ENCODE results near the gene NHLRC4. TPM values are rescaled to one million over a fixed set of nuclear protein-coding genes. Genes with fewer than 3 reads are reported as not detected.

Gene NHLRC4
- polyA plus RNA-seq, 1 donor (not counting 4 experiments of a cell fraction or from before 2014, with no cell fraction given): 0.10 TPM

DNA sequence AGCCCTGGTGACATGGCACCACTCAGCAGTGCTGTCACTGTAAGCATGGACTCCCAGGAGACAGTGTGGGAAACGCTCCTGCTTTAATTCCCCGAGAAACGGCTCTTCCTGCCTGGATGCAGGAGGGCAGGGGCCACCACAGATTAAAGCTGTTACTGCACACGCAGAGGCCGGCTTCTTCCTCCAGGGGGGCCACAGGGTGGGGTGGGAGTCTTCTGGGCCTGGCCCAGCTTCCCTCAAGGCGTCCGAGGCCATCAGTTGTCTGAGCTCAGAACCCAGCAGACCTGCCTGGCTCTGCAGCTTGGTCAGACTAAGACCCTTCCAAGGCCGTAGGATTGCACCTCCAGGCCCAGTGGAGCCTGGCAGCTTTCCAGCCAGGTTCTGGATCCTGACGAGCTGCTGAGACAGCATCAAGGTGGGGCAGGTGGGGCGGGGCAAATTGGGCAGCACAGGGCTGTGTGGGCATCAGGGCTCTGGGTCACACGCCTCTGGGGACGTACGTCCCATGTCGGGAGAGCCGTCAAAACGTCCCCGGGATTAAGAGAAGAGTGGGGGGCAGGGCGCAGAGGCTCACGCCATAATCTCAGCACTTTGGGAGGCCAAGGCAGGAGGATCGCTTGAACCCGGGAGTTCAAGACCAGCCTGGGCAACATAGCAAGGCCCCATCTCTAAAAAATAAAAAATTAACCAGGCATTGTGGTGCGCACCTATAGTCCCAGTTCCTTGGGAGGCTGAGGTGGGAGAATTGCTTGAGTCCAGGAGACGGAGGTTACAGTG lies 44.3 kb upstream of the NHLRC4 start:
- Histone ChIP-seq H4K20me1 (ENCODE audit: control insufficient read depth, extremely low read depth, insufficient read depth, low read length) (peaks cover 9% of the 10 kb centered on the region), H3K9ac (ENCODE audit: control insufficient read depth, extremely low read depth, insufficient read depth, low read length) (no peak overlapping the region), H3K27me3 (ENCODE audit: control insufficient read depth, extremely low read depth, insufficient read depth, low read length) (no peaks in the 10 kb centered on the region), H3K9me1 (ENCODE audit: control insufficient read depth, extremely low read depth, insufficient read depth, low read length) (peaks cover 4% of the 10 kb centered on the region), H3K4me3 (ENCODE audit: control insufficient read depth in 2 of 3, extremely low read depth in 1 of 3, insufficient read depth in 2 of 3, low read depth in 1 of 3, low read length in 3 of 3) (no peak overlapping the region), H2AFZ (ENCODE audit: control insufficient read depth, low read length) (no peak overlapping the region), H3K79me2 (ENCODE audit: control insufficient read depth, insufficient read depth, low read length) (peaks cover 24% of the 10 kb centered on the region), H3K9me3 (ENCODE audit: control insufficient read depth, low read depth, low read length) (no peaks in the 10 kb centered on the region), H3K36me3 (ENCODE audit: control insufficient read depth in 2 of 2, extremely low read depth in 1 of 2, insufficient read depth in 2 of 2, low read length in 2 of 2) (peaks cover 6 to 15% of the 10 kb centered on the region in 2 experiments), H3K27ac (ENCODE audit: control insufficient read depth, insufficient read depth, low read length) (no peak overlapping the region), H3K4me2 (ENCODE audit: control insufficient read depth, extremely low read depth, insufficient read depth, low read depth, low read length) (no peak overlapping the region), H3K4me1 (ENCODE audit: control insufficient read depth, extremely low read depth, insufficient read depth, low read length) (peaks cover 29% of the 10 kb centered on the region)
- FAIRE-seq: no peak
- no peak for TF ChIP-seq EZH2 (IDR thresholded peaks at IDR 0.05; ENCODE audit: low read length)
- no peak for DNase-seq (ENCODE audit: low read depth, low spot score)
- dilution Hi-C loops (cut with MboI; ENCODE audit: extremely low pct_ligation_motif_present, low sequenced_read_pairs): no loop called here

DNA sequence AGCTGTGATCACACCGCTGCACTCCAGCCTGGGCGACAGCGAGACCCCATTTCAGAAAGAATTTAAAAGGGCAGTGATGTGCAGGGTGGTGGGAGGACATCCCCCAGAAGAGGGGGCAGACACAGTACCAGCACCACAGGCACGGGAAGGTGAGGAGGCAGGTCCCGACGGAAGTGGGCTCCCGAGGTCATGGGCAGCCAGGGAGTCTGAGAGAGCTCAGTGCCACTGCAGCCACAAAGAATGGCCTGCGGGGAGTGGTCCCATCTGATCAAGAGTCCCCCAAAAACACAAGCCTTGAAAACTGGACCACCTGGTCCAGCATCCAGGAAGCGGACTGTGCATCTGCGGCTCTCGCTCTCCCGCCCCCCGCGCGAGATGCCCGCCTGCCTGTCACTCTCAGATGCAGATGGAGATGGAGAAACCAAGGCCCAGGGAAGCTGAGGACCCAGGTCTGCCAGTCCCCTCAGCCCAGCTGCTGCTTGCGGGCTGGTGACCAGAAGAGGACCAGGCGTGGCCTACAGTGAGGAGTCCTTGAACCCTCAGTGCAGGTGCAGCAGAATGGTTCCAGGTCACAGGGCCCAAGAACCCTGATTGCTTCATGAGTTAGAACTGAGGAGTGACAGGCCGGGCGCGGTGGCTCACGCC lies 43.6 kb upstream of the NHLRC4 start:
- peaks cover 27% of the 10 kb centered on the region for H3K79me2 ChIP-seq (ENCODE audit: control insufficient read depth, insufficient read depth, low read length)
- peaks cover 29% of the 10 kb centered on the region for H3K4me1 ChIP-seq (ENCODE audit: control insufficient read depth, extremely low read depth, insufficient read depth, low read length)
- H3K27me3 ChIP-seq (ENCODE audit: control insufficient read depth, extremely low read depth, insufficient read depth, low read length): no peaks in the 10 kb centered on the region
- no peak overlapping the region for H2AFZ ChIP-seq (ENCODE audit: control insufficient read depth, low read length)
- no peaks in the 10 kb centered on the region for H3K9me3 ChIP-seq (ENCODE audit: control insufficient read depth, low read depth, low read length)
- TF ChIP-seq, protein P1, sequence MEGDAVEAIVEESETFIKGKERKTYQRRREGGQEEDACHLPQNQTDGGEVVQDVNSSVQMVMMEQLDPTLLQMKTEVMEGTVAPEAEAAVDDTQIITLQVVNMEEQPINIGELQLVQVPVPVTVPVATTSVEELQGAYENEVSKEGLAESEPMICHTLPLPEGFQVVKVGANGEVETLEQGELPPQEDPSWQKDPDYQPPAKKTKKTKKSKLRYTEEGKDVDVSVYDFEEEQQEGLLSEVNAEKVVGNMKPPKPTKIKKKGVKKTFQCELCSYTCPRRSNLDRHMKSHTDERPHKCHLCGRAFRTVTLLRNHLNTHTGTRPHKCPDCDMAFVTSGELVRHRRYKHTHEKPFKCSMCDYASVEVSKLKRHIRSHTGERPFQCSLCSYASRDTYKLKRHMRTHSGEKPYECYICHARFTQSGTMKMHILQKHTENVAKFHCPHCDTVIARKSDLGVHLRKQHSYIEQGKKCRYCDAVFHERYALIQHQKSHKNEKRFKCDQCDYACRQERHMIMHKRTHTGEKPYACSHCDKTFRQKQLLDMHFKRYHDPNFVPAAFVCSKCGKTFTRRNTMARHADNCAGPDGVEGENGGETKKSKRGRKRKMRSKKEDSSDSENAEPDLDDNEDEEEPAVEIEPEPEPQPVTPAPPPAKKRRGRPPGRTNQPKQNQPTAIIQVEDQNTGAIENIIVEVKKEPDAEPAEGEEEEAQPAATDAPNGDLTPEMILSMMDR (optimal IDR thresholded peaks at IDR 0.05 in 1 of 3, IDR thresholded peaks at IDR 0.05 in 1 of 3, conservative IDR thresholded peaks at IDR 0.05 in 1 of 3; ENCODE audit: extremely low read depth in 1 of 3, insufficient read depth in 2 of 3, low read length in 3 of 3): no peak
- TF ChIP-seq EZH2 (IDR thresholded peaks at IDR 0.05; ENCODE audit: low read length): no peak
- no peak overlapping the region for H3K4me3 ChIP-seq (ENCODE audit: control insufficient read depth in 2 of 3, extremely low read depth in 1 of 3, insufficient read depth in 2 of 3, low read depth in 1 of 3, low read length in 3 of 3)
- H3K4me2 ChIP-seq (ENCODE audit: control insufficient read depth, extremely low read depth, insufficient read depth, low read depth, low read length): no peak overlapping the region
- dilution Hi-C loops (cut with MboI; ENCODE audit: extremely low pct_ligation_motif_present, low sequenced_read_pairs): no loop called here
- H3K27ac ChIP-seq (ENCODE audit: control insufficient read depth, insufficient read depth, low read length): no peak overlapping the region
- H3K9me1 ChIP-seq (ENCODE audit: control insufficient read depth, extremely low read depth, insufficient read depth, low read length): peaks cover 4% of the 10 kb centered on the region
- DNase-seq (ENCODE audit: low read depth, low spot score): no peak
- peaks cover 6 to 15% of the 10 kb centered on the region in 2 experiments for H3K36me3 ChIP-seq (ENCODE audit: control insufficient read depth in 2 of 2, extremely low read depth in 1 of 2, insufficient read depth in 2 of 2, low read length in 2 of 2)
- no peak overlapping the region for H3K9ac ChIP-seq (ENCODE audit: control insufficient read depth, extremely low read depth, insufficient read depth, low read length)
- no peak for FAIRE-seq
- H4K20me1 ChIP-seq (ENCODE audit: control insufficient read depth, extremely low read depth, insufficient read depth, low read length): peaks cover 9% of the 10 kb centered on the region
